NB4 (cell line): ENCODE data around the gene ZNF418.

Source experiments
- MAX ChIP-seq: IDR thresholded peaks from 2 replicates; pipeline ENCODE4 v1.6.1; 2011; ENCODE audit warnings: low read depth, low read length
- POLR2A ChIP-seq: IDR thresholded peaks from 2 replicates; pipeline ENCODE4 v1.6.1; 2011; ENCODE audit warnings: mild to moderate bottlenecking; ENCODE audit not compliant: insufficient read length; ENCODE audit errors: extremely low read depth
- TF ChIP-seq, protein P1 (sequence below): IDR thresholded peaks from one replicate; pipeline ENCODE4 v1.5.1; 2012; ENCODE audit warnings: low read depth, low read length

GRCh38 chr19:57954996-57955395, 19.8 kb upstream of the ZNF418 start:
- TF ChIP-seq MAX (no peak), POLR2A (no peak)
- TF ChIP-seq, protein P1, sequence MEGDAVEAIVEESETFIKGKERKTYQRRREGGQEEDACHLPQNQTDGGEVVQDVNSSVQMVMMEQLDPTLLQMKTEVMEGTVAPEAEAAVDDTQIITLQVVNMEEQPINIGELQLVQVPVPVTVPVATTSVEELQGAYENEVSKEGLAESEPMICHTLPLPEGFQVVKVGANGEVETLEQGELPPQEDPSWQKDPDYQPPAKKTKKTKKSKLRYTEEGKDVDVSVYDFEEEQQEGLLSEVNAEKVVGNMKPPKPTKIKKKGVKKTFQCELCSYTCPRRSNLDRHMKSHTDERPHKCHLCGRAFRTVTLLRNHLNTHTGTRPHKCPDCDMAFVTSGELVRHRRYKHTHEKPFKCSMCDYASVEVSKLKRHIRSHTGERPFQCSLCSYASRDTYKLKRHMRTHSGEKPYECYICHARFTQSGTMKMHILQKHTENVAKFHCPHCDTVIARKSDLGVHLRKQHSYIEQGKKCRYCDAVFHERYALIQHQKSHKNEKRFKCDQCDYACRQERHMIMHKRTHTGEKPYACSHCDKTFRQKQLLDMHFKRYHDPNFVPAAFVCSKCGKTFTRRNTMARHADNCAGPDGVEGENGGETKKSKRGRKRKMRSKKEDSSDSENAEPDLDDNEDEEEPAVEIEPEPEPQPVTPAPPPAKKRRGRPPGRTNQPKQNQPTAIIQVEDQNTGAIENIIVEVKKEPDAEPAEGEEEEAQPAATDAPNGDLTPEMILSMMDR, result no peak
